Stimulated activated CD4-positive, alpha-beta T cell treated with anti-CD3 and anti-CD28 coated beads, Interleukin-1b, Interleukin-23, amount 100 ng/mL, for 1 hour (primary cell): ENCODE measurements around the gene JARID2.

Experiments
- DNase-seq, 2 donors: peaks; one replicate each; pipeline ENCODE4 v3.0.0-alpha.2; 2020; ENCODE audit warnings: low read depth in 2 of 2

JARID2 gene

GRCh38 chr6:15417811-15418210 lies 171.9 kb downstream of the JARID2 start:
- no peak for DNase-seq

- no peak for DNase-seq
Measured at GRCh38 chr6:15419493-15419892, 173.6 kb downstream of the JARID2 start.

GRCh38 chr6:15420959-15421438 lies 175.1 kb downstream of the JARID2 start:
- no peak for DNase-seq

GRCh38 chr6:15421945-15422733 lies 176.3 kb downstream of the JARID2 start:
- DNase-seq = no peak

GRCh38 chr6:15423286-15423993 lies 177.6 kb downstream of the JARID2 start:
- no peak for DNase-seq

- DNase-seq = no peak
Measured at GRCh38 chr6:15425947-15426346, 180.1 kb downstream of the JARID2 start.

- no peak for DNase-seq
Measured at GRCh38 chr6:15426395-15426794, 180.5 kb downstream of the JARID2 start.

- no peak for DNase-seq
Measured at GRCh38 chr6:15426901-15427300, 181.0 kb downstream of the JARID2 start.

- no peak for DNase-seq
Measured at GRCh38 chr6:15427331-15428070, 181.6 kb downstream of the JARID2 start.

- DNase-seq = no peak
Measured at GRCh38 chr6:15429141-15430110, 183.6 kb downstream of the JARID2 start.

- DNase-seq = no peak
Measured at GRCh38 chr6:15430186-15430585, 184.3 kb downstream of the JARID2 start.

GRCh38 chr6:15430931-15431405 lies 185.1 kb downstream of the JARID2 start:
- DNase-seq = no peak

- DNase-seq = no peak
Measured at GRCh38 chr6:15431762-15432483, 186.1 kb downstream of the JARID2 start.

- no peak for DNase-seq
Measured at GRCh38 chr6:15433511-15433861, 187.6 kb downstream of the JARID2 start.

GRCh38 chr6:15434263-15434662 lies 188.4 kb downstream of the JARID2 start:
- DNase-seq = no peak

GRCh38 chr6:15434823-15435380 lies 189.0 kb downstream of the JARID2 start:
- no peak for DNase-seq

GRCh38 chr6:15435468-15435867 lies 189.6 kb downstream of the JARID2 start:
- no peak for DNase-seq

GRCh38 chr6:15436451-15436850 lies 190.6 kb downstream of the JARID2 start:
- DNase-seq = no peak

GRCh38 chr6:15437090-15437635 lies 191.3 kb downstream of the JARID2 start:
- DNase-seq = no peak
